ENCODE results near the gene TMEM253. TPM values are rescaled to one million over a fixed set of nuclear protein-coding genes. Genes with fewer than 3 reads are reported as not detected.

The TMEM253 gene
- total RNA-seq, 1 experiment from 2014 or later = 0.59 TPM

GRCh38 chr14:21136024-21136423 is 35.2 kb downstream of the TMEM253 start:
- H3K4me2 ChIP-seq (ENCODE audit: low read length) = no peak overlapping the region
- DNase-seq (ENCODE audit: low read depth, low spot score) (peak; percentile 3), ATAC-seq (no peak; the same call in 1 of the 2 replicates)
- no peaks in the 10 kb centered on the region for H3K79me2 ChIP-seq (ENCODE audit: insufficient read depth, low read length)
- H3K9ac ChIP-seq (ENCODE audit: low read length) = no peak overlapping the region
- CTCF ChIA-PET = interaction anchor here (0.6 to 2.3 kb wide), 3 partner anchors 12 to 121 kb away, joined by 3 to 7 read pairs (median 4); no protein-coding TSS in a partner anchor
- no TSS peak for BruUV-seq (replicated peaks)
- RAD21 ChIA-PET (ENCODE audit: low non-redundant PET in 1 of 2, low total read pairs in 2 of 2, uncharacterized antibody in 2 of 2, unreplicated experiment in 2 of 2) = interaction anchor here in 1 of 2 experiments (1.6 kb wide), 1 partner anchor 29 kb away, joined by 3 read pairs; no protein-coding TSS in a partner anchor
- POLR2A ChIA-PET = no interaction called here
- H3K27ac ChIP-seq (ENCODE audit: low read depth, low read length) = no peak overlapping the region
- no peaks in the 10 kb centered on the region for H3K9me3 ChIP-seq (ENCODE audit: control insufficient read depth in 1 of 2, insufficient read depth in 1 of 2, low read depth in 1 of 2, low read length in 2 of 2)
- H3K4me3 ChIP-seq (replicated peaks in 1 of 2; ENCODE audit: low read depth in 1 of 2, low read length in 2 of 2) = no peak overlapping the region
- intact Hi-C loops (cut with micrococcal nuclease) = loop anchor here (2.0 kb wide), 1 partner anchor 67 kb away; no protein-coding TSS in a partner anchor
- H3K9me2 ChIP-seq (ENCODE audit: insufficient read depth) = no peaks in the 10 kb centered on the region
- TF ChIP-seq SP1 (IDR thresholded peaks at IDR 0.05; ENCODE audit: low read depth) (no peak), RAD21 (IDR thresholded peaks at IDR 0.05; ENCODE audit: low read depth) (peak; percentile 55), SRF (IDR thresholded peaks at IDR 0.05; ENCODE audit: low read depth) (no peak), ZFX (IDR thresholded peaks at IDR 0.05) (no peak), ELF1 (IDR thresholded peaks at IDR 0.05; ENCODE audit: borderline replicate concordance, low read depth) (no peak), CTCF (IDR thresholded peaks at IDR 0.05 in 2 of 3, conservative IDR thresholded peaks at IDR 0.05 in 1 of 3; ENCODE audit: borderline replicate concordance in 1 of 3, insufficient read depth in 1 of 3, low read depth in 2 of 3, low read length in 2 of 3) (peak; percentile 51 to 71 (median 60); a peak in 5 of 6 replicates)
- H2AFZ ChIP-seq (ENCODE audit: low read depth, low read length, poor library complexity, severe bottlenecking) = no peak overlapping the region
- H4K20me1 ChIP-seq (ENCODE audit: insufficient read depth) = no peaks in the 10 kb centered on the region
- no peaks in the 10 kb centered on the region for H3K27me3 ChIP-seq (ENCODE audit: insufficient read depth, low read length)
- H3K36me3 ChIP-seq (ENCODE audit: control insufficient read depth in 1 of 2, insufficient read depth in 2 of 2, low read length in 2 of 2) = no peaks in the 10 kb centered on the region
- H3K4me1 ChIP-seq (ENCODE audit: control insufficient read depth in 1 of 2, insufficient read depth in 2 of 2, low read length in 2 of 2) = no peaks in the 10 kb centered on the region

- H3K9me2 ChIP-seq (ENCODE audit: insufficient read depth) = no peaks in the 10 kb centered on the region
- no TSS peak for BruUV-seq (replicated peaks)
- H3K27ac ChIP-seq (ENCODE audit: low read depth, low read length) = no peak overlapping the region
- intact Hi-C loops (cut with micrococcal nuclease) = no loop called here
- ChIA-PET CTCF (no interaction called here), POLR2A (no interaction called here), RAD21 (ENCODE audit: low non-redundant PET in 1 of 2, low total read pairs in 2 of 2, uncharacterized antibody in 2 of 2, unreplicated experiment in 2 of 2) (no interaction called here)
- no peak overlapping the region for H3K4me2 ChIP-seq (ENCODE audit: low read length)
- H3K27me3 ChIP-seq (ENCODE audit: insufficient read depth, low read length) = no peaks in the 10 kb centered on the region
- H3K36me3 ChIP-seq (ENCODE audit: control insufficient read depth in 1 of 2, insufficient read depth in 2 of 2, low read length in 2 of 2) = no peaks in the 10 kb centered on the region
- no peak overlapping the region for H2AFZ ChIP-seq (ENCODE audit: low read depth, low read length, poor library complexity, severe bottlenecking)
- TF ChIP-seq CTCF (IDR thresholded peaks at IDR 0.05 in 2 of 3, conservative IDR thresholded peaks at IDR 0.05 in 1 of 3; ENCODE audit: borderline replicate concordance in 1 of 3, insufficient read depth in 1 of 3, low read depth in 2 of 3, low read length in 2 of 3) (no peak), RAD21 (IDR thresholded peaks at IDR 0.05; ENCODE audit: low read depth) (no peak), FOSL1 (IDR thresholded peaks at IDR 0.05; ENCODE audit: low read depth) (no peak), ATF3 (IDR thresholded peaks at IDR 0.05) (no peak), CEBPB (IDR thresholded peaks at IDR 0.05; ENCODE audit: low read depth) (no peak), EZH2phosphoT487 (IDR thresholded peaks at IDR 0.05; ENCODE audit: borderline replicate concordance) (no peak)
- ATAC-seq (no peak), DNase-seq (ENCODE audit: low read depth, low spot score) (no peak)
- H3K9me3 ChIP-seq (ENCODE audit: control insufficient read depth in 1 of 2, insufficient read depth in 1 of 2, low read depth in 1 of 2, low read length in 2 of 2) = 0 out of 4 replicates have a peak, but pooled peaks cover 0 to 6% of the 10 kb centered on the region in 2 experiments
- H3K4me3 ChIP-seq (replicated peaks in 1 of 2; ENCODE audit: low read depth in 1 of 2, low read length in 2 of 2) = no peak overlapping the region
- H3K9ac ChIP-seq (ENCODE audit: low read length) = no peak overlapping the region
- H3K4me1 ChIP-seq (ENCODE audit: control insufficient read depth in 1 of 2, insufficient read depth in 2 of 2, low read length in 2 of 2) = no peaks in the 10 kb centered on the region
- no peaks in the 10 kb centered on the region for H3K79me2 ChIP-seq (ENCODE audit: insufficient read depth, low read length)
- no peaks in the 10 kb centered on the region for H4K20me1 ChIP-seq (ENCODE audit: insufficient read depth)
Observed at GRCh38 chr14:21142357-21142756, 41.5 kb downstream of the TMEM253 start.
